Mammary epithelial cell (primary cell): ENCODE results near the gene SLC18B1.

Source experiments
- CTCF ChIP-seq, 2 donors: IDR thresholded peaks in 1 of 2; conservative IDR thresholded peaks in 1 of 2; 2 replicates each; pipeline ENCODE4 v1.5.1; 2011 to 2012; ENCODE audit warnings: inconsistent platforms in 2 of 2, low read length in 2 of 2, mild to moderate bottlenecking in 2 of 2, control low read depth in 1 of 2, low read depth in 1 of 2; ENCODE audit not compliant: insufficient read depth in 1 of 2; ENCODE audit errors: extremely low read depth in 1 of 2
- EZH2 ChIP-seq: IDR thresholded peaks from 2 replicates; pipeline ENCODE4 v1.6.1; 2012; ENCODE audit warnings: low read length, inconsistent platforms, borderline replicate concordance

DNA sequence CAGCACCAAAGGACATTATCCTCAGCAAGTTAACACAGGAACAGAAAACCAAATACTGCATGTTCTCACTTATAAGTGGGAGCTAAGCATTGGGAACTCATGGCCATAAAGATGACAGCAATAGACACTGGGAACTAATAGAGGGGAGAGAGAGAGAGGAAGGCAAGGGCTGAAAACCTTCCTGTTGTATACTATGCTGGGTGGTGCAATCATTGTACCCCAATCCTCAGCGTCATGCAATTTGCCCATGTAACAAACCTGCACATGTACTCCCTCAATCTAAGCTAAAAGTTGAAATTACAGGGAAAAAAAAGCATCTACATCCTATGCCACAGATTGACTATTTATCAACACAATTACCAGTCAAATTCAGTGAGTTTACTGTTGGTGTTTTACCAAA lies 64.6 kb downstream of the SLC18B1 start:
- no peak for TF ChIP-seq EZH2
- TF ChIP-seq CTCF (conservative IDR thresholded peaks at IDR 0.05 in 1 of 2, IDR thresholded peaks at IDR 0.05 in 1 of 2; ENCODE audit: extremely low read depth in 1 of 2, insufficient read depth in 1 of 2, low read depth in 1 of 2, low read length in 2 of 2) = no peak
